Type B pancreatic cell (in vitro differentiated cells): ENCODE data around the gene ULK4. TPM values are rescaled to one million over a fixed set of nuclear protein-coding genes. Genes with fewer than 3 reads are reported as not detected.
A peak's percentile ranks its signal among the peaks of the same experiment; 100 is the strongest.

Experiments used
- DNase-seq: peaks from one replicate; pipeline ENCODE4 v3.0.0; 2021; ENCODE audit warnings: mixed read lengths; ENCODE audit not compliant: unreplicated experiment; ENCODE audit errors: extremely low spot score
- H3K27ac Mint-ChIP-seq: 2 replicates; pipeline ENCODE4 v1.8.0; 2021; ENCODE audit warnings: mild to moderate bottlenecking, mixed read lengths
- H3K27me3 Mint-ChIP-seq: 2 replicates; pipeline ENCODE4 v1.8.0; 2021; ENCODE audit warnings: mixed read lengths
- H3K36me3 Mint-ChIP-seq: 2 replicates; pipeline ENCODE4 v1.8.0; 2021; ENCODE audit warnings: mixed read lengths
- H3K4me1 Mint-ChIP-seq: one replicate; pipeline ENCODE4 v1.8.0; 2021; ENCODE audit warnings: mixed read lengths; ENCODE audit not compliant: unreplicated experiment
- H3K4me3 Mint-ChIP-seq: 2 replicates; pipeline ENCODE4 v1.8.0; 2021; ENCODE audit warnings: mild to moderate bottlenecking, mixed read lengths
- H3K9me3 Mint-ChIP-seq: 2 replicates; pipeline ENCODE4 v1.8.0; 2021; ENCODE audit warnings: mixed read lengths
- total RNA-seq: library from RNA; stranded (reverse); gene quantifications from 2 replicates; pipeline ENCODE4 v1.2.1, GENCODE V29; 2021; ENCODE audit warnings: low replicate concordance
- TF ChIP-seq, protein P1 (sequence below): fragments of 200-600 bp; sonication (generic); conservative IDR thresholded peaks from 2 replicates; pipeline ENCODE4 v1.5.0; 2021; ENCODE audit warnings: antibody characterized with exemption, mild to moderate bottlenecking

Gene ULK4
- total RNA-seq, 1 donor from 2014 or later, result 10.7 TPM

- Mint-ChIP-seq H3K27me3 (no peaks in the 10 kb centered on the region), H3K4me1 (peaks cover 45% of the 10 kb centered on the region), H3K36me3 (peaks cover 67% of the 10 kb centered on the region), H3K9me3 (no peaks in the 10 kb centered on the region), H3K27ac (peak overlapping the region; percentile 66), H3K4me3 (peak overlapping the region; percentile 19)
- DNase-seq, result no peak
- TF ChIP-seq, protein P1, sequence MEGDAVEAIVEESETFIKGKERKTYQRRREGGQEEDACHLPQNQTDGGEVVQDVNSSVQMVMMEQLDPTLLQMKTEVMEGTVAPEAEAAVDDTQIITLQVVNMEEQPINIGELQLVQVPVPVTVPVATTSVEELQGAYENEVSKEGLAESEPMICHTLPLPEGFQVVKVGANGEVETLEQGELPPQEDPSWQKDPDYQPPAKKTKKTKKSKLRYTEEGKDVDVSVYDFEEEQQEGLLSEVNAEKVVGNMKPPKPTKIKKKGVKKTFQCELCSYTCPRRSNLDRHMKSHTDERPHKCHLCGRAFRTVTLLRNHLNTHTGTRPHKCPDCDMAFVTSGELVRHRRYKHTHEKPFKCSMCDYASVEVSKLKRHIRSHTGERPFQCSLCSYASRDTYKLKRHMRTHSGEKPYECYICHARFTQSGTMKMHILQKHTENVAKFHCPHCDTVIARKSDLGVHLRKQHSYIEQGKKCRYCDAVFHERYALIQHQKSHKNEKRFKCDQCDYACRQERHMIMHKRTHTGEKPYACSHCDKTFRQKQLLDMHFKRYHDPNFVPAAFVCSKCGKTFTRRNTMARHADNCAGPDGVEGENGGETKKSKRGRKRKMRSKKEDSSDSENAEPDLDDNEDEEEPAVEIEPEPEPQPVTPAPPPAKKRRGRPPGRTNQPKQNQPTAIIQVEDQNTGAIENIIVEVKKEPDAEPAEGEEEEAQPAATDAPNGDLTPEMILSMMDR, result no peak
Measured at GRCh38 chr3:41241161-41241560, 720.7 kb downstream of the ULK4 start.

GRCh38 chr3:41239587-41239986, 722.3 kb downstream of the ULK4 start:
- TF ChIP-seq, protein P1, result no peak
- Mint-ChIP-seq H3K9me3 (no peaks in the 10 kb centered on the region), H3K4me1 (peaks cover 52% of the 10 kb centered on the region), H3K36me3 (peaks cover 73% of the 10 kb centered on the region), H3K27ac (peak overlapping the region; percentile 61), H3K4me3 (peak overlapping the region; percentile 39), H3K27me3 (no peaks in the 10 kb centered on the region)
- DNase-seq, result no peak

- Mint-ChIP-seq H3K4me1 (peaks cover 47% of the 10 kb centered on the region), H3K4me3 (peak overlapping the region; percentile 23), H3K36me3 (peaks cover 84% of the 10 kb centered on the region), H3K9me3 (no peaks in the 10 kb centered on the region), H3K27ac (no peak overlapping the region), H3K27me3 (no peaks in the 10 kb centered on the region)
- no peak for DNase-seq
- TF ChIP-seq, protein P1, result no peak
Measured at GRCh38 chr3:41237907-41238306, 724.0 kb downstream of the ULK4 start.

- DNase-seq, result no peak
- TF ChIP-seq, protein P1, result no peak
- Mint-ChIP-seq H3K4me1 (peaks cover 41% of the 10 kb centered on the region), H3K27ac (no peak overlapping the region), H3K4me3 (no peak overlapping the region), H3K36me3 (peaks cover 83% of the 10 kb centered on the region), H3K9me3 (no peaks in the 10 kb centered on the region), H3K27me3 (no peaks in the 10 kb centered on the region)
Measured at GRCh38 chr3:41236228-41236627, 725.7 kb downstream of the ULK4 start.

- Mint-ChIP-seq H3K27ac (peak overlapping the region; percentile 25), H3K27me3 (no peaks in the 10 kb centered on the region), H3K4me1 (peaks cover 38% of the 10 kb centered on the region), H3K4me3 (no peak overlapping the region), H3K9me3 (no peaks in the 10 kb centered on the region), H3K36me3 (peaks cover 89% of the 10 kb centered on the region)
- TF ChIP-seq, protein P1, result no peak
- no peak for DNase-seq
Measured at GRCh38 chr3:41234823-41235721, 726.8 kb downstream of the ULK4 start.
